Astrocyte (in vitro differentiated cells and primary cell): ENCODE measurements around the gene GBE1. TPM values are rescaled to one million over a fixed set of nuclear protein-coding genes. Genes with fewer than 3 reads are reported as not detected.

Experiments
- DNase-seq: peaks from one replicate; pipeline ENCODE4 v3.0.0-alpha.2; 2010; ENCODE audit warnings: low read depth
- FAIRE-seq: peaks from 2 replicates; lab custom pipeline; 2011; peaks lifted over from hg19 to GRCh38; lab: Jason Lieb, UNC
- H2AFZ ChIP-seq: 2 replicates; pipeline ENCODE4 v1.6.0; 2012; ENCODE audit warnings: low read depth, low read length, inconsistent platforms
- H3K27ac ChIP-seq: 2 replicates; pipeline ENCODE4 v1.5.1; 2011; ENCODE audit warnings: low read depth, low read length, inconsistent platforms
- H3K27me3 ChIP-seq: 2 replicates; pipeline ENCODE4 v1.6.0; 2011; ENCODE audit warnings: low read length, inconsistent platforms; ENCODE audit not compliant: insufficient read depth
- H3K36me3 ChIP-seq: 2 replicates; pipeline ENCODE4 v1.5.1; 2011; ENCODE audit warnings: low read length, inconsistent platforms; ENCODE audit not compliant: insufficient read depth
- H3K4me1 ChIP-seq: 2 replicates; pipeline ENCODE4 v1.5.1; 2011; ENCODE audit warnings: low read length, inconsistent platforms; ENCODE audit not compliant: insufficient read depth
- H3K4me2 ChIP-seq: 2 replicates; pipeline ENCODE4 v1.6.0; 2012; ENCODE audit warnings: low read length, inconsistent platforms
- H3K4me3 ChIP-seq: 2 replicates; pipeline ENCODE4 v1.5.1; 2011; ENCODE audit warnings: low read depth, mild to moderate bottlenecking, low read length, inconsistent platforms; ENCODE audit not compliant: insufficient read depth
- H3K79me2 ChIP-seq: 2 replicates; pipeline ENCODE4 v1.6.0; 2012; ENCODE audit warnings: mild to moderate bottlenecking, low read length, inconsistent platforms; ENCODE audit not compliant: insufficient read depth
- H3K9ac ChIP-seq: 2 replicates; pipeline ENCODE4 v1.6.0; 2012; ENCODE audit warnings: mild to moderate bottlenecking, low read length, inconsistent platforms
- H3K9me3 ChIP-seq: 2 replicates; pipeline ENCODE4 v1.5.1; 2012; ENCODE audit warnings: low read depth, mild to moderate bottlenecking, low read length, inconsistent platforms; ENCODE audit not compliant: insufficient read depth
- H4K20me1 ChIP-seq: 2 replicates; pipeline ENCODE4 v1.6.0; 2012; ENCODE audit warnings: low read length, inconsistent platforms; ENCODE audit not compliant: insufficient read depth
- H3K27ac Mint-ChIP-seq: one replicate; pipeline ENCODE4 v1.8.0; 2021; ENCODE audit warnings: mild to moderate bottlenecking, mixed read lengths; ENCODE audit not compliant: unreplicated experiment
- H3K27me3 Mint-ChIP-seq: one replicate; pipeline ENCODE4 v1.8.0; 2021; ENCODE audit warnings: low read depth, mixed read lengths; ENCODE audit not compliant: unreplicated experiment
- H3K36me3 Mint-ChIP-seq: one replicate; pipeline ENCODE4 v1.8.0; 2021; ENCODE audit warnings: low read depth, mixed read lengths; ENCODE audit not compliant: unreplicated experiment
- H3K4me1 Mint-ChIP-seq: one replicate; pipeline ENCODE4 v1.8.0; 2021; ENCODE audit warnings: low read depth, mixed read lengths; ENCODE audit not compliant: unreplicated experiment
- H3K4me3 Mint-ChIP-seq: one replicate; pipeline ENCODE4 v1.8.0; 2021; ENCODE audit warnings: mild to moderate bottlenecking, moderate library complexity, mixed read lengths; ENCODE audit not compliant: unreplicated experiment
- H3K9me3 Mint-ChIP-seq: one replicate; pipeline ENCODE4 v1.8.0; 2021; ENCODE audit warnings: mild to moderate bottlenecking, mixed read lengths; ENCODE audit not compliant: unreplicated experiment
- CTCF ChIP-seq: IDR thresholded peaks from 2 replicates; pipeline ENCODE4 v1.5.1; 2011; ENCODE audit warnings: low read depth, mild to moderate bottlenecking, inconsistent platforms, low read length, moderate library complexity; ENCODE audit not compliant: insufficient read depth
- EZH2 ChIP-seq: IDR thresholded peaks from 2 replicates; pipeline ENCODE4 v1.6.1; 2012; ENCODE audit warnings: mild to moderate bottlenecking, low read length, inconsistent platforms; ENCODE audit not compliant: insufficient read depth
- total RNA-seq: library from RNA; stranded (reverse); gene quantifications from 2 replicates; pipeline ENCODE4 v1.2.1, GENCODE V29; 2021

The GBE1 gene
- total RNA-seq, 1 donor from 2014 or later: 58.6 TPM

- Histone ChIP-seq H3K4me3 (no peak overlapping the region), H3K36me3 (no peaks in the 10 kb centered on the region), H3K4me2 (no peak overlapping the region), H3K4me1 (no peaks in the 10 kb centered on the region), H3K79me2 (no peaks in the 10 kb centered on the region), H3K27me3 (no peaks in the 10 kb centered on the region), H2AFZ (no peak overlapping the region), H3K9me3 (no peaks in the 10 kb centered on the region), H4K20me1 (no peaks in the 10 kb centered on the region), H3K27ac (no peak overlapping the region), H3K9ac (no peak overlapping the region)
- no peaks in the 10 kb centered on the region for H3K27me3 Mint-ChIP-seq
- TF ChIP-seq EZH2: no peak
- no peak for TF ChIP-seq CTCF
- H3K27ac Mint-ChIP-seq: no peak overlapping the region
- no peaks in the 10 kb centered on the region for H3K9me3 Mint-ChIP-seq
- FAIRE-seq: no peak
- no peak for DNase-seq
- H3K4me3 Mint-ChIP-seq: no peak overlapping the region
- no peaks in the 10 kb centered on the region for H3K4me1 Mint-ChIP-seq
- H3K36me3 Mint-ChIP-seq: no peaks in the 10 kb centered on the region
Observed at GRCh38 chr3:81540787-81541186, 220.7 kb downstream of the GBE1 start.

GRCh38 chr3:81531846-81532245 lies 229.6 kb downstream of the GBE1 start:
- H3K27me3 ChIP-seq: no peaks in the 10 kb centered on the region
- Mint-ChIP-seq H3K4me3 (no peak overlapping the region), H3K36me3 (peaks cover 29% of the 10 kb centered on the region), H3K9me3 (peaks cover 2% of the 10 kb centered on the region), H3K27ac (no peak overlapping the region), H3K4me1 (no peaks in the 10 kb centered on the region), H3K27me3 (no peaks in the 10 kb centered on the region)
- H3K4me3 ChIP-seq: no peak overlapping the region
- TF ChIP-seq CTCF: no peak
- no peak for TF ChIP-seq EZH2
- FAIRE-seq (no peak), DNase-seq (no peak)
- no peak overlapping the region for H3K4me2 ChIP-seq
- no peaks in the 10 kb centered on the region for H4K20me1 ChIP-seq
- no peaks in the 10 kb centered on the region for H3K79me2 ChIP-seq
- H3K27ac ChIP-seq: no peak overlapping the region
- no peak overlapping the region for H3K9ac ChIP-seq
- H2AFZ ChIP-seq: no peak overlapping the region
- no peaks in the 10 kb centered on the region for H3K4me1 ChIP-seq
- peaks cover 12% of the 10 kb centered on the region for H3K36me3 ChIP-seq
- H3K9me3 ChIP-seq: no peaks in the 10 kb centered on the region

- Histone ChIP-seq H3K4me1 (no peaks in the 10 kb centered on the region), H2AFZ (no peak overlapping the region), H3K36me3 (peaks cover 12% of the 10 kb centered on the region), H3K4me2 (no peak overlapping the region), H3K9me3 (no peaks in the 10 kb centered on the region), H4K20me1 (no peaks in the 10 kb centered on the region), H3K9ac (no peak overlapping the region), H3K27ac (no peak overlapping the region), H3K27me3 (no peaks in the 10 kb centered on the region), H3K4me3 (no peak overlapping the region), H3K79me2 (no peaks in the 10 kb centered on the region)
- no peaks in the 10 kb centered on the region for H3K4me1 Mint-ChIP-seq
- FAIRE-seq: no peak
- no peak for TF ChIP-seq EZH2
- TF ChIP-seq CTCF: no peak
- H3K4me3 Mint-ChIP-seq: no peak overlapping the region
- no peak for DNase-seq
- H3K27me3 Mint-ChIP-seq: no peaks in the 10 kb centered on the region
- peaks cover 29% of the 10 kb centered on the region for H3K36me3 Mint-ChIP-seq
- no peak overlapping the region for H3K27ac Mint-ChIP-seq
- H3K9me3 Mint-ChIP-seq: peaks cover 2% of the 10 kb centered on the region
Observed at GRCh38 chr3:81531263-81531662, 230.2 kb downstream of the GBE1 start.
